Measurements from ENCODE around the gene RAB3B.

The RAB3B gene

DNA sequence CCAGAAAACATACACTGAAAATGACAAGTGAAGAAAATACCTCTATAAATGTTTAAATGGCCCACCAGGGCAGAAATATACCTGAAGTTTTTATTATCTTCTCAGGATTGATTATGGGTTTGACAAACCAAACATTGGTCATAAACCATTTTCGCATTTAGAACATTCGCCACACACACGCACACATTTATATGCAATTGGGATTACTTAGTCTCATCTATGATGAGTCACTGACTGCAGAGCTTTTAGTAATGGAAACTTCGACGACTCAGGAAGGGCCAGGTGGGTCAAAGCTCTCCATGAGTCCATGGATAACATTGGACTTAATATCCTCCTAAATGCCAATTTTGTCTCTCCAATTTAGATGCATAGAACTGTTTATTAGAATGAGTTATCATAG, 128.8 kb downstream of the RAB3B start:
- Histone ChIP-seq H3K9me3 (ENCODE audit: insufficient read depth, low read depth, low read length) (no peaks in the 10 kb centered on the region), H3K27me3 (ENCODE audit: insufficient read depth, low read length) (no peaks in the 10 kb centered on the region), H3K9ac (ENCODE audit: low read depth, low read length) (no peak overlapping the region), H3K4me3 (ENCODE audit: low read length) (no peak overlapping the region), H3K36me3 (ENCODE audit: insufficient read depth, low read length) (0 out of 2 replicates have a peak, but pooled peaks cover 5% of the 10 kb centered on the region), H3K4me1 (ENCODE audit: insufficient read depth, low read length) (peaks cover 24% of the 10 kb centered on the region), H3K27ac (ENCODE audit: low read depth, low read length) (no peak overlapping the region)
- 92% methylated on average over 5 of the region's 5 CpGs for WGBS

- 65% methylated on average over 2 of the region's 2 CpGs for WGBS
- no peak overlapping the region for H3K4me3 ChIP-seq (ENCODE audit: low read length)
- peaks cover 10% of the 10 kb centered on the region for H3K36me3 ChIP-seq (ENCODE audit: insufficient read depth, low read length)
- peaks cover 24% of the 10 kb centered on the region for H3K4me1 ChIP-seq (ENCODE audit: insufficient read depth, low read length)
- H3K27ac ChIP-seq (ENCODE audit: low read depth, low read length), result no peak overlapping the region
- H3K9me3 ChIP-seq (ENCODE audit: insufficient read depth, low read depth, low read length), result no peaks in the 10 kb centered on the region
- no peak overlapping the region for H3K9ac ChIP-seq (ENCODE audit: low read depth, low read length)
- H3K27me3 ChIP-seq (ENCODE audit: insufficient read depth, low read length), result no peaks in the 10 kb centered on the region
Measured at GRCh38 chr1:51859735-51860134, 130.8 kb downstream of the RAB3B start.

- WGBS, result 94% methylated on average over 2 of the region's 2 CpGs
- H3K4me1 ChIP-seq (ENCODE audit: insufficient read depth, low read length), result peaks cover 24% of the 10 kb centered on the region
- H3K27me3 ChIP-seq (ENCODE audit: insufficient read depth, low read length), result no peaks in the 10 kb centered on the region
- H3K27ac ChIP-seq (ENCODE audit: low read depth, low read length), result no peak overlapping the region; the same call in 1 of the 2 replicates
- H3K36me3 ChIP-seq (ENCODE audit: insufficient read depth, low read length), result peaks cover 10% of the 10 kb centered on the region
- H3K4me3 ChIP-seq (ENCODE audit: low read length), result peak overlapping the region; percentile 27; the same call in 1 of the 2 replicates
- no peak overlapping the region for H3K9ac ChIP-seq (ENCODE audit: low read depth, low read length)
- no peaks in the 10 kb centered on the region for H3K9me3 ChIP-seq (ENCODE audit: insufficient read depth, low read depth, low read length)
Measured at GRCh38 chr1:51859333-51859732, 131.2 kb downstream of the RAB3B start.

DNA sequence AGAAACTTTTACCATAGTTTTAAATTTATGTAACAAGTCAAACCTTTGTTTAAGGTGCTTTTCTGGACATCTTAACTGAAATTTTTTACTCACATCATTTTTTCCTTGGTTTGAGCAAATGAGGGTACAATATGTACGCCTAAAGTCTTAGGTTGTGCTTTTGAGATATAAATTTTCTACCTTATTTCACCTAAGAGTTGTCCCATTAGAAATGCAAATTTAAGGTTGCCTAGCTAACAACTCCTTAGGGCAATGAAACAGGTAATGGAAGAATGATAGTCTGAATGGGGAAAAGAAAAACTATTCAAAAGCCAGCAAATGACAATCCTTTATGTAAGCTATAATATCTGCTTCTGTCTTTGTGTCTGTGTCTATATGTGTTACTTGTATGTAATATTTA, 131.6 kb downstream of the RAB3B start:
- Histone ChIP-seq H3K4me1 (ENCODE audit: insufficient read depth, low read length) (peaks cover 24% of the 10 kb centered on the region), H3K9ac (ENCODE audit: low read depth, low read length) (no peak overlapping the region), H3K4me3 (ENCODE audit: low read length) (peak overlapping the region; percentile 27), H3K36me3 (ENCODE audit: insufficient read depth, low read length) (peaks cover 10% of the 10 kb centered on the region), H3K27ac (ENCODE audit: low read depth, low read length) (peak overlapping the region; percentile 65; the same call in 1 of the 2 replicates), H3K9me3 (ENCODE audit: insufficient read depth, low read depth, low read length) (no peaks in the 10 kb centered on the region), H3K27me3 (ENCODE audit: insufficient read depth, low read length) (no peaks in the 10 kb centered on the region)
- WGBS, result no CpG with 5 or more reads among the region's 1 CpG
